Stimulated activated CD8-positive, alpha-beta memory T cell treated with anti-CD3 and anti-CD28 coated beads, Interleukin-7, amount 100 ng/mL, for 4 hours (primary cell): Measurements from ENCODE around the gene GRIA1.

Source experiments
- DNase-seq, 2 donors: peaks; one replicate each; pipeline ENCODE4 v3.0.0-alpha.2; 2020; ENCODE audit warnings: low read depth in 2 of 2

GRIA1 gene

GRCh38 chr5:153546566-153546965, 56.1 kb downstream of the GRIA1 start:
- DNase-seq = no peak

- no peak for DNase-seq
These were observed 61.1 kb downstream of the GRIA1 start for GRCh38 chr5:153551537-153552079.

- DNase-seq = no peak
These were observed 62.4 kb downstream of the GRIA1 start for GRCh38 chr5:153552886-153553285.

- DNase-seq = no peak
These were observed 65.1 kb downstream of the GRIA1 start for GRCh38 chr5:153555420-153556114.

GRCh38 chr5:153558957-153559356, 68.5 kb downstream of the GRIA1 start:
- no peak for DNase-seq

- no peak for DNase-seq
These were observed 69.5 kb downstream of the GRIA1 start for GRCh38 chr5:153559926-153560325.

GRCh38 chr5:153562189-153562588, 71.7 kb downstream of the GRIA1 start:
- no peak for DNase-seq

GRCh38 chr5:153565822-153566221, 75.4 kb downstream of the GRIA1 start:
- no peak for DNase-seq

GRCh38 chr5:153569036-153569435, 78.6 kb downstream of the GRIA1 start:
- no peak for DNase-seq

GRCh38 chr5:153571162-153571561, 80.7 kb downstream of the GRIA1 start:
- no peak for DNase-seq

- no peak for DNase-seq
These were observed 82.1 kb downstream of the GRIA1 start for GRCh38 chr5:153572411-153573145.

- no peak for DNase-seq
These were observed 83.0 kb downstream of the GRIA1 start for GRCh38 chr5:153573326-153574033.

- DNase-seq = no peak
These were observed 93.9 kb downstream of the GRIA1 start for GRCh38 chr5:153584126-153584959.

- no peak for DNase-seq
These were observed 94.5 kb downstream of the GRIA1 start for GRCh38 chr5:153584960-153585359.

- DNase-seq = no peak
These were observed 95.3 kb downstream of the GRIA1 start for GRCh38 chr5:153585622-153586277.

GRCh38 chr5:153592081-153592480, 101.6 kb downstream of the GRIA1 start:
- no peak for DNase-seq

GRCh38 chr5:153594785-153595184, 104.3 kb downstream of the GRIA1 start:
- no peak for DNase-seq

GRCh38 chr5:153598099-153598498, 107.6 kb downstream of the GRIA1 start:
- DNase-seq = no peak

- no peak for DNase-seq
These were observed 110.9 kb downstream of the GRIA1 start for GRCh38 chr5:153601377-153601776.

- DNase-seq = no peak
These were observed 114.9 kb downstream of the GRIA1 start for GRCh38 chr5:153605386-153605785.

- DNase-seq = no peak
These were observed 119.5 kb downstream of the GRIA1 start for GRCh38 chr5:153610009-153610408.
